Activated naive CD8-positive, alpha-beta T cell treated with anti-CD3 and anti-CD28 coated beads, Interleukin-2, amount 50 U/mL, for 16 hours (primary cell): Measurements from ENCODE around the gene DPH7.
"Not testable (repeated sequence)": the region's sequence is repeated elsewhere in the genome, so short reads cannot be mapped to it uniquely, and the experiment has no call there.

Experiments used
- DNase-seq: peaks from one replicate; pipeline ENCODE4 v3.0.0-alpha.2; 2020; ENCODE audit warnings: low read depth, low spot score

The DPH7 gene

GRCh38 chr9:137578518-137579258, at the start of gene DPH7:
TSS of gene DPH7 (minus strand) at chr9:137578925. CDS start at chr9:137578777, 148 bp downstream.
- peak; percentile 93 for DNase-seq

DNA sequence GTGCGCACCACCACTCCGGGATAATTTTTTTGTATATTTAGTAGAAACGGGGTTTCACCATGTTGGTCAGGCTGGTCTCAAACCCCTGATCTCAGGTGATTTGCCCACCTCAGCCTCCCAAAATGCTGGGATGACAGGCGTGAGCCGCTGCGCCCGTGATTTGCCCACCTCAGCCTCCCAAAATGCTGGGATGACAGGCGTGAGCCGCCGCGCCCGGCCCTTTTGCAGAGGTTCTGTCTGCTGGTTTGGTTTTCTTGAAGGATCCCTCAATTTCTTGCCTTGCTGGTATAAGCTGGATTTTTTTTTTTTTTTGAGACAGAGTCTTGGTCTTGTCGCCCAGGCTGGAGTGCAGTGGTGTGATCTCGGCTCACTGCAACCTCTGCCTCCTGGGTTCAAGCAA, 48.7 kb upstream of the DPH7 start:
- not testable (repeated sequence) for DNase-seq

GRCh38 chr9:137626464-137626863, 47.7 kb upstream of the DPH7 start:
- no peak for DNase-seq

- DNase-seq: not testable (repeated sequence)
Measured at GRCh38 chr9:137622211-137622610, 43.5 kb upstream of the DPH7 start.

- no peak for DNase-seq
Measured at GRCh38 chr9:137621131-137621757, 42.5 kb upstream of the DPH7 start.

- no peak for DNase-seq
Measured at GRCh38 chr9:137620581-137620980, 41.9 kb upstream of the DPH7 start.

DNA sequence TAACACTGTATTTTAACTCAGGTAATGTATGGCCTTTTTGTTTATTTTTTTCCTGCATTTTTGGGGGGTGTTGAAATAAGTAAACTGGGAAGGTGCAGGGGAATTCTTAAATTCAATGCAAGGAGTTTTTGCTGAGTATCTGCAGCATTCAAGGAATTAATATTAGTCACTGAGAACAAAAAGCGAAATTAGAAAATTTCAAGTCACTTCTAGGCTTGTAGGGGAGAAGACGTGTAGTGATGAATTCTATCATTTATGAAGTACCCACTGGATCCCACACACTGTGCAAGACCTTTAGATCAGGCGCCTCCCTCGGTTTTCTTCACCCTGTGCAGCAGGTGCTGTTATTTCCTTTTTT, 41.3 kb upstream of the DPH7 start:
- no peak for DNase-seq

- no peak for DNase-seq
Measured at GRCh38 chr9:137619240-137620047, 40.7 kb upstream of the DPH7 start.

- peak; percentile 71 for DNase-seq
Measured at GRCh38 chr9:137618105-137619067, 39.7 kb upstream of the DPH7 start, which contains the start of gene EHMT1. TSS of gene EHMT1 (plus strand) at chr9:137619005. CDS start at chr9:137619029, 24 bp downstream.

DNA sequence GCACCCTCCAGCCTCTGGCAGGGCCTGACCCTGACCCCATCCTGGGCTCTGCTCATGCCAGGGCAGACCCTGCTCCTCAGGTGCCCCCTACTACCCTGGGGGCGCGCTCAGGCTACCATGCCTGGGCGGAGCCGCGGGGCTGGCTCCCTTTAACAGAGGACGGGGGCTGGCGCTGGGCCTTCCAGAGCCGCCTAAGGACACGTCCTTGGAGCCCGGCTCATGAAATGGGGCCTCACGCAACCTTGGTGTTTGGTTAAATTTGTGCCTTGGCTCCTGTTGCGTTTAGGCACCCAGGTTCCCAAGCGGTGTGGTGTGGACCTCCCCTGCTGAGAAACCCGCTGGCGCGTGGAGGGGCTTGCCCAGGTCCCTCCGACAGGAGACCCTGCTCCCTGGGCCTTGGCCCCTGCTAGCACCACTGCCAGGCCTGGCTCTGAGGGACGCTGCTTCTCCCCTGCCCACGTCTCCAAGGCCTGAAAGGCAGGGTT, 36.7 kb upstream of the DPH7 start:
- DNase-seq: no peak

GRCh38 chr9:137614631-137615386, 36.1 kb upstream of the DPH7 start:
- DNase-seq: no peak

DNA sequence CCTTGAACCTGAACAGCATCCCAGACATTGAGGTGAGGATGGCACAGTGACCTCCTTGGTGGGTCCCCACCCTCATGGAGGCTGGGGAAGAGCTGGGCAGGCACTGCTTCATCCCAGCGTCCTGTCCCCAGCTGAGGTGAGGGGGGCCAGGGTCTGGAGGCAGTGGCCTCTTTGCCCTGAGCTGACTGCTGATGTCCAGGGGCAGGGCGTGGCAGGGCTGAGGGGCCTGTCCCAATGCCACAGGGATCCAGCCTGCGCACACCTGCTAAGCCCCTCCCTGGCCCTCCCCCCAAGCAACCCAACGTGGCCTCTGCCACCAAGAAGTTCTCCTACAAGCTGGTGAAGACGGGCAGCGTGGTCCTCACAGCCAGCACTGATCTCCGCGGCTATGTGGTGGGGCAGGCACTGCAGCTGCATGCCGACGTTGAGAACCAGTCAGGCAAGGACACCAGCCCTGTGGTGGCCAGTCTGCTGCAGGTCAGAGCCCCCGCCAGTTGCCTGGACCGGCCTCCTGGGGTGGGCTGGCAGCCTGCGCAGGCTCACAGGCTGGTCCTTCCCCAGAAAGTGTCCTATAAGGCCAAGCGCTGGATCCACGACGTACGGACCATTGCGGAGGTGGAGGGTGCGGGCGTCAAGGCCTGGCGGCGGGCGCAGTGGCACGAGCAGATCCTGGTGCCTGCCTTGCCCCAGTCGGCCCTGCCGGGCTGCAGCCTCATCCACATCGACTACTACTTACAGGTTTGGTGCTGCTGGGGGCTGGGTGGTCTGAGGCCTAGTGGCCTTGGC, 35.2 kb upstream of the DPH7 start:
- DNase-seq: no peak

- DNase-seq: no peak
Measured at GRCh38 chr9:137613259-137613658, 34.5 kb upstream of the DPH7 start.

DNA sequence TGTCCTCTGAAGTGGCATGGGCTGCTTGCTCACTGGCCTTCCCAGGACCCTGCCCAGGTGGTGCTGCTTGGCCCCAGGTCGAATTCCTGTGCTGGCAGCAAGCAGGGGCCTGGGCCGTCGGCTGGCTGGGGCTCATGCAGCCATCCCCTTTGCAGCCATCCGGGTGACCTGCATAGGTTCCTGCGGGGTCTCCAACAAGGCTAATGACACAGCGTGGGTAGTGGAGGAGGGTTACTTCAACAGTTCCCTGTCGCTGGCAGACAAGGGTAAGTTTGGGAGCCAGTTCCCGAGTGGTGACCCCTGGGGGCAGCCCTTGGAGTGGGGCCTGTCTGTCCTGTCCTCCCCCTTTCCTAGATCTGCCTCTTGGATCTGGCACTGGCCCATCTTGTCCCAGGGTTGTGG, 34.0 kb upstream of the DPH7 start:
- no peak for DNase-seq

- DNase-seq: no peak
Measured at GRCh38 chr9:137611623-137612609, 33.2 kb upstream of the DPH7 start.

- DNase-seq: no peak
Measured at GRCh38 chr9:137610944-137611343, 32.2 kb upstream of the DPH7 start.

- no peak for DNase-seq
Measured at GRCh38 chr9:137607141-137607857, 28.6 kb upstream of the DPH7 start.

GRCh38 chr9:137606734-137607138, 28.0 kb upstream of the DPH7 start:
- DNase-seq: no peak
